Measurements from ENCODE around the gene CHRND.

The CHRND gene

DNA sequence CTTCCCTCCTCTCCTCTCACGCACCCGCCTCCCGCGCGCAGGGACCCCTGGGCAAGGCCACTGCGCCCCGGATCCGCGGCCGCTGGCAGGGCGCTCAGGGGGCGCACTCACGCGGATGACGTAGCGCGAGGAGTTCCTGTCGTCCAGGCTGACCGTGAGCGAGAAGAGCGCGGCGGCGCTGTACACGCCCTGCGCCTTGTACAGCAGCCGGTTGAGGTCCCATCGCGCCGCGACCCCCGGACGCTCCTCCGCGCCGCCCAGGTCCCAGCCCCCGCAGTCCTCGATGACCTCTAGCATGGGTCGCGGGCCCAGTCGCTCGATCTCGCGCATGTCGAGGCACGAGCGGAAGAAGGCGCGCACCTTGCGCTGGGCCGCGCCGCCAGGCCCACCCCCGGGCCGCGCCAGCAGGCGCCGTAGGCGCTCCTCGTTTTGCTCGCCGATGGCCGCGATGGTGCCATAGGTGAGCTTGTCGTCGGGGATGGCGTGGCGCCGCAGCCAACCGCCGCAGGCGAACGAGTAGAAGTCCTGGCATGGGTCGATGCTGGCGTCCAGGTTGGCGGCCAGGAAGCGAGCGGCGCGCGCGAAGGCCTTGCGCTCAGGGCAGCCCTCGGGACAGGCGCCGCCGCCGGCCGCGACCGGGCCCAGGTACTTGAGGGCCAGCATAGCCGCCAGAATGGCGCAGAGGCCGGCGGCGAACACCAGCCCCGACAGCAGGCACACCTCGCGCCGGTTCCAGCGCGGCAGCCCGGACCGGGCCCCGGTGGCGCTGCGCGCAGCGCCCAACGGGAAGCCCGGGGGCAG lies 40.0 kb upstream of the CHRND start:
- Histone ChIP-seq H3K27me3 (ENCODE audit: control insufficient read depth in 3 of 3, insufficient read depth in 3 of 3, low read depth in 1 of 3, low read length in 3 of 3) (peaks cover 26 to 96% (median 47%) of the 10 kb centered on the region in 3 experiments), H3K27ac (replicated peaks; ENCODE audit: low read length) (no peak overlapping the region)

DNA sequence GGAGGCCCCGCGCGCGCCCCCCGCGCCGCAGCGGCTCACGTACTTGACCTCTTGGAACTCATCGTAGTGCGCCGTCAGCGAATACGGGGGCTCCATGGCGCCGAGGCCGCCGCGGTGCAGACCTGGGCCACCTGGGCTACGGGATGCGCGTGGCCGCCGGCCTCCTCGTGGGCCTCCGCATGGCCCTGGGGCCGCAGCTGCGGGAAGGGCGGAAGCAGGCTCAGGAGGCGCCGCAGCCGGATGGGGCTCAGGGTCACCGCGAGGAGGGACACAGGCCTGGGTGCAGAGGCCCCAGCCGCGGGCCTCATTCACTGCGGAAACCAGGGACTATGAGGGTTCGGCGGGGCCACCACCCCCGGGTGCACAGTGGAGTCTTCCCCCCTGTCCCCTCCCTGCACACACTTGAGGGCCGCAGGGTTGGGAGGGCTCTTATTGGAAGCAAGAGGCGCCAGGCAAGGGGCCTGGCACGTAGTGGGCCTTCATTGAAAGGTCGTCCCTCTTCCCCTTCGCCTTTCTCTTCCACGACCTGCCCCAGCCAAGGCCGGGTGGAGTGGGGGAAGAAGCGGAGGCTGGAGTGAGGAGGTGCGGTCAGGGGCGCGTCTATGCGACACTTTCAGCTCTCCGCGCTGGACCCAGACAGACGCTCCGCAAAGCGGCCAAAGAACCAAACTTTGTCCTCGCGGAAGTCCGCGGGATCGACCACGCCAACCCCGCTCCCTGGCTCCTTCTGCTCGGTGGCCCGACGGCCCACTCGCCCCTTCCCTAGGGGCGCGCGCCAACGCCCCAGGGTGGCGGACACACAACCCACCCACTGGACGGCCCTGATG lies 39.2 kb upstream of the CHRND start:
- Histone ChIP-seq H4K91ac (ENCODE audit: low read depth, low read length, poor library complexity) (no peak overlapping the region), H2BK120ac (ENCODE audit: low read depth, low read length) (peak overlapping the region; percentile 95), H3K14ac (ENCODE audit: low read length) (no peak overlapping the region), H2BK5ac (ENCODE audit: low read length) (no peak overlapping the region), H3K4ac (ENCODE audit: low read length) (no peak overlapping the region), H3K27ac (replicated peaks; ENCODE audit: low read length) (no peak overlapping the region), H2BK15ac (ENCODE audit: low read length) (no peak overlapping the region), H3K9me3 (replicated peaks in 1 of 2; ENCODE audit: control insufficient read depth in 2 of 2, insufficient read depth in 1 of 2, low read depth in 1 of 2, low read length in 2 of 2) (peaks cover 0 to 7% of the 10 kb centered on the region in 2 donors), H3K36me3 (replicated peaks in 1 of 2; ENCODE audit: control insufficient read depth in 2 of 2, insufficient read depth in 2 of 2, low read length in 2 of 2) (peaks cover 0 to 2% of the 10 kb centered on the region in 2 donors), H3K23ac (ENCODE audit: low read depth, low read length, poor library complexity) (peak overlapping the region; percentile 71), H3K18ac (ENCODE audit: low read length) (peak overlapping the region; percentile 84), H2AFZ (ENCODE audit: low read length) (peak overlapping the region; percentile 87), H3K4me2 (ENCODE audit: insufficient read depth, low read length, poor library complexity, severe bottlenecking) (peak overlapping the region; percentile 83), H3K9ac (ENCODE audit: low read depth, low read length, poor library complexity) (peak overlapping the region; percentile 76), H2AK5ac (ENCODE audit: low read depth, low read length) (peak overlapping the region; percentile 91), H3K4me3 (ENCODE audit: low read length in 2 of 2) (peak overlapping the region; percentile 24 to 78), H3K79me1 (ENCODE audit: low read depth, low read length) (peaks cover 8% of the 10 kb centered on the region), H4K8ac (ENCODE audit: low read depth, low read length) (peak overlapping the region; percentile 9), H3K27me3 (ENCODE audit: control insufficient read depth in 3 of 3, insufficient read depth in 3 of 3, low read depth in 1 of 3, low read length in 3 of 3) (peaks cover 26 to 97% (median 47%) of the 10 kb centered on the region in 3 experiments), H3K4me1 (ENCODE audit: control insufficient read depth in 2 of 2, insufficient read depth in 1 of 2, low read depth in 1 of 2, low read length in 2 of 2) (peaks cover 0 to 12% of the 10 kb centered on the region in 2 donors), H2BK12ac (ENCODE audit: low read length) (peak overlapping the region; percentile 82)
- DNase-seq (ENCODE audit: low spot score) = no peak
- no CpG with 5 or more reads among the region's 74 CpGs for WGBS, 2 donors (ENCODE audit: extremely low coverage in 2 of 2, insufficient read length in 2 of 2, insufficient replicate concordance in 1 of 2)

More for the DNA sequence above, 40.0 kb upstream of the CHRND start:
- Histone ChIP-seq H3K79me1 (ENCODE audit: low read depth, low read length) (peaks cover 8% of the 10 kb centered on the region), H3K4me2 (ENCODE audit: insufficient read depth, low read length, poor library complexity, severe bottlenecking) (peak overlapping the region; percentile 83), H2BK12ac (ENCODE audit: low read length) (peak overlapping the region; percentile 22), H3K18ac (ENCODE audit: low read length) (peak overlapping the region; percentile 90), H2BK5ac (ENCODE audit: low read length) (peak overlapping the region; percentile 24), H3K36me3 (replicated peaks in 1 of 2; ENCODE audit: control insufficient read depth in 2 of 2, insufficient read depth in 2 of 2, low read length in 2 of 2) (peaks cover 0 to 2% of the 10 kb centered on the region in 2 donors), H2AFZ (ENCODE audit: low read length) (peak overlapping the region; percentile 7), H2BK120ac (ENCODE audit: low read depth, low read length) (no peak overlapping the region), H3K23ac (ENCODE audit: low read depth, low read length, poor library complexity) (peak overlapping the region; percentile 80), H4K91ac (ENCODE audit: low read depth, low read length, poor library complexity) (no peak overlapping the region), H3K14ac (ENCODE audit: low read length) (peak overlapping the region; percentile 82), H2AK5ac (ENCODE audit: low read depth, low read length) (peak overlapping the region; percentile 75), H2BK15ac (ENCODE audit: low read length) (no peak overlapping the region), H3K4me1 (ENCODE audit: control insufficient read depth in 2 of 2, insufficient read depth in 1 of 2, low read depth in 1 of 2, low read length in 2 of 2) (peaks cover 0 to 12% of the 10 kb centered on the region in 2 donors), H4K8ac (ENCODE audit: low read depth, low read length) (no peak overlapping the region), H3K9me3 (replicated peaks in 1 of 2; ENCODE audit: control insufficient read depth in 2 of 2, insufficient read depth in 1 of 2, low read depth in 1 of 2, low read length in 2 of 2) (peaks cover 0 to 7% of the 10 kb centered on the region in 2 donors), H3K4ac (ENCODE audit: low read length) (no peak overlapping the region), H3K4me3 (ENCODE audit: low read length in 2 of 2) (peak overlapping the region in 1 of 2 donors; percentile 64), H3K9ac (ENCODE audit: low read depth, low read length, poor library complexity) (peak overlapping the region; percentile 30)
- WGBS, 2 donors (ENCODE audit: extremely low coverage in 2 of 2, insufficient read length in 2 of 2, insufficient replicate concordance in 1 of 2) = no CpG with 5 or more reads among the region's 111 CpGs
- DNase-seq (ENCODE audit: low spot score) = no peak

DNA sequence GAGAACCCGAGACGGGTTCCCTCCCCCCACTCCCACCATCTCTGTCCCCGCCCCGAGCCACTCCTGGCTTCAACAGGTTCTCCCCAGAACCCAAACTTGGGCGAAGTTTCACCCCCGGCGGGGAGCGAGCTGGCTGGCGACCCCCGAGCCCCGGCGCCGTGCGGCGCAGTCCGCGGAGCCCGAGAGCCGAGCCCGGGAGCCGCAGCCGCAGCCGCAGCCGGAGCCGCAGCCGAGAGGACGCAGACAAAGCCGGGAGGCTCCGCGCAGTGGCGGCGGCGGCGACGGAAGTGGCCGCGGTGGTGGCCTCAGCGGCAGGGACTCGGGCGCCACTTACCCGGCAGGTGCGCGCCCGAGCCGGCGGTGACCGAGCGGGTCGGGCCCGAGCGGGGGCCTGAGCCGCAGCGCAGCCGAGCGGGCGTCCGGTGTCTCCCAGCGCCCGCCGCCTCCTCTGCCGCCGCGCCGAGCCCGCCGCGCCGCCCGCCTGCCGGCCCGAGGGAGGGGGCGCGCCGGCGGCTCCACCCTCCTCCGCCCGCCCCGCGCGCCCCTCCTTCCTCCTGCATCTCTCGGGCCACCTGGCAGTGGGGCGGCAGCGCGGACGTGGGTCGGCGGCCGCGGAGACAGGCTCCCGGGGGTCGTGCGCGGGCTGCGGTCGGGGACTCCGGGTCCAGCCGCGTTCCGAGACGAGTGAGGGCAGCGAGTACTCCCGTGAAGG lies 38.4 kb upstream of the CHRND start, which contains the start of gene ECEL1:
ECEL1 (minus strand) TSS at position 450 of the 712 bp plus-strand sequence. CDS start 1,181 bp downstream, outside the sequence.
- no CpG with 5 or more reads among the region's 102 CpGs for WGBS, 2 donors (ENCODE audit: extremely low coverage in 2 of 2, insufficient read length in 2 of 2, insufficient replicate concordance in 1 of 2)
- no peak within 1 kb of the TSS for H2BK15ac ChIP-seq (ENCODE audit: low read length)

More for the DNA sequence above, 38.4 kb upstream of the CHRND start, which contains the start of gene ECEL1:
- no peak within 1 kb of the TSS for H4K91ac ChIP-seq (ENCODE audit: low read depth, low read length, poor library complexity)
- no peak within 1 kb of the TSS for H2BK5ac ChIP-seq (ENCODE audit: low read length)
- H3K27ac ChIP-seq (replicated peaks; ENCODE audit: low read length) = no peak within 1 kb of the TSS
- H2AFZ ChIP-seq (ENCODE audit: low read length) = peak within 1 kb of the TSS; percentile 87
- peak within 1 kb of the TSS; percentile 83 for H3K4me2 ChIP-seq (ENCODE audit: insufficient read depth, low read length, poor library complexity, severe bottlenecking)
- H3K27me3 ChIP-seq (ENCODE audit: control insufficient read depth in 3 of 3, insufficient read depth in 3 of 3, low read depth in 1 of 3, low read length in 3 of 3) = peaks cover 26 to 98% (median 47%) of the 10 kb centered on the region in 3 experiments
- H3K79me1 ChIP-seq (ENCODE audit: low read depth, low read length) = peaks cover 8% of the 10 kb centered on the region
- H2BK12ac ChIP-seq (ENCODE audit: low read length) = peak within 1 kb of the TSS; percentile 82
- H3K36me3 ChIP-seq (replicated peaks in 1 of 2; ENCODE audit: control insufficient read depth in 2 of 2, insufficient read depth in 2 of 2, low read length in 2 of 2) = peaks cover 0 to 2% of the 10 kb centered on the region in 2 donors
- peak within 1 kb of the TSS; percentile 96 for H3K18ac ChIP-seq (ENCODE audit: low read length)
- peak within 1 kb of the TSS; percentile 24 to 78 for H3K4me3 ChIP-seq (ENCODE audit: low read length in 2 of 2)
- H3K9ac ChIP-seq (ENCODE audit: low read depth, low read length, poor library complexity) = peak within 1 kb of the TSS; percentile 76
- peaks cover 0 to 7% of the 10 kb centered on the region in 2 donors for H3K9me3 ChIP-seq (replicated peaks in 1 of 2; ENCODE audit: control insufficient read depth in 2 of 2, insufficient read depth in 1 of 2, low read depth in 1 of 2, low read length in 2 of 2)
- H2AK5ac ChIP-seq (ENCODE audit: low read depth, low read length) = peak within 1 kb of the TSS; percentile 91
- H4K8ac ChIP-seq (ENCODE audit: low read depth, low read length) = peak within 1 kb of the TSS; percentile 9
- peaks cover 0 to 12% of the 10 kb centered on the region in 2 donors for H3K4me1 ChIP-seq (ENCODE audit: control insufficient read depth in 2 of 2, insufficient read depth in 1 of 2, low read depth in 1 of 2, low read length in 2 of 2)
- H2BK120ac ChIP-seq (ENCODE audit: low read depth, low read length) = peak within 1 kb of the TSS; percentile 95
- DNase-seq (ENCODE audit: low spot score) = no peak
- peak within 1 kb of the TSS; percentile 56 for H3K14ac ChIP-seq (ENCODE audit: low read length)
- H3K4ac ChIP-seq (ENCODE audit: low read length) = no peak within 1 kb of the TSS
- H3K23ac ChIP-seq (ENCODE audit: low read depth, low read length, poor library complexity) = peak within 1 kb of the TSS; percentile 71

All from neuronal stem cell (in vitro differentiated cells).